Vagina (tissue), 2 donors: Measurements from ENCODE around the gene RAB37.

Source experiments
- CTCF ChIP-seq, 3 experiments: fragments of 450-650 bp in 2 of 3; fragments of 200-600 bp in 1 of 3; sonication (generic) in 1 of 3; IDR thresholded peaks; one replicate each; pipeline ENCODE4 v1.5.1; 2017 to 2019; ENCODE audit warnings: antibody characterized with exemption in 3 of 3, mild to moderate bottlenecking in 2 of 3, moderate library complexity in 2 of 3
- POLR2A ChIP-seq, 2 donors: fragments of 450-650 bp; IDR thresholded peaks; one replicate each; pipeline ENCODE4 v1.6.1; 2017; ENCODE audit warnings: antibody characterized with exemption in 2 of 2, mild to moderate bottlenecking in 2 of 2, moderate library complexity in 2 of 2
- POLR2AphosphoS5 ChIP-seq, 2 donors: sonication (generic); formaldehyde crosslinking; IDR thresholded peaks; one replicate each; pipeline ENCODE4 v1.9.0; 2017; ENCODE audit warnings: antibody characterized with exemption in 2 of 2, mild to moderate bottlenecking in 2 of 2, low read depth in 1 of 2; ENCODE audit not compliant: insufficient read depth in 1 of 2

DNA sequence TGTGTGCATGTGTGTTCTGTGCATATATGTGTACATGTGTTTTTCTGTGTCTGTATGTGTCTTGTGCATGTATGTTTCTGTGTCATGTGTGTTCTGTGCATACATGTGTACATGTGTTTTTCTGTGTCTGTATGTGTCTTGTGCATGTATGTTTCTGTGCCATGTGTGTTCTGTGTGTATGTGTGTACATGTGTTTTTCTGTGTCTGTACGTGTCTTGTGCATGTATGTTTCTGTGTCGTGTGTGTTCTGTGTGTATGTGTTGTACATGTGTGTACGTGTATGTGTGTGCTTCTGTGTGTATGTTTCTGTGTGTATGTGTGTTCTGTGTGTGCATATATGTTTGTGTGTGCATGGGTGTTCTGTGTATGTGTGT, 8.4 kb upstream of the RAB37 start:
- TF ChIP-seq POLR2A (IDR thresholded peaks at IDR 0.05) (no peak), CTCF (IDR thresholded peaks at IDR 0.05) (no peak), POLR2AphosphoS5 (IDR thresholded peaks at IDR 0.05; ENCODE audit: insufficient read depth in 1 of 2, low read depth in 1 of 2) (no peak)
